ENCODE measurements around the gene YWHAE.
A peak's percentile ranks its signal among the peaks of the same experiment; 100 is the strongest.
"Not testable (repeated sequence)": the region's sequence is repeated elsewhere in the genome, so short reads cannot be mapped to it uniquely, and the experiment has no call there.

Gene YWHAE

GRCh38 chr17:1434150-1434549, 34.1 kb upstream of the YWHAE start:
- H3K9ac ChIP-seq, result no peak overlapping the region
- H3K27me3 ChIP-seq, result no peaks in the 10 kb centered on the region
- H3K36me3 ChIP-seq, result peaks cover 96% of the 10 kb centered on the region
- H4K20me1 ChIP-seq, result peaks cover 98% of the 10 kb centered on the region
- H3K9me3 ChIP-seq, result no peaks in the 10 kb centered on the region
- H3K4me1 ChIP-seq, result peaks cover 16% of the 10 kb centered on the region
- no peak overlapping the region for H3K4me3 ChIP-seq
- no peak overlapping the region for H3K27ac ChIP-seq
- TF ChIP-seq Cebpa-rat (IDR thresholded peaks at IDR 0.05), result no peak
- no peak overlapping the region for H3K4me2 ChIP-seq

GRCh38 chr17:1431631-1432104, 31.6 kb upstream of the YWHAE start:
- H3K9me3 ChIP-seq, result no peaks in the 10 kb centered on the region
- peaks cover 99% of the 10 kb centered on the region for H3K36me3 ChIP-seq
- TF ChIP-seq Cebpa-rat (IDR thresholded peaks at IDR 0.05), result no peak
- H3K27ac ChIP-seq, result no peak overlapping the region
- peak overlapping the region; percentile 59; the same call in 1 of the 2 replicates for H3K4me2 ChIP-seq
- peaks cover 98% of the 10 kb centered on the region for H4K20me1 ChIP-seq
- no peak overlapping the region for H3K4me3 ChIP-seq
- H3K9ac ChIP-seq, result peak overlapping the region; percentile 27; the same call in 1 of the 2 replicates
- peaks cover 16% of the 10 kb centered on the region for H3K4me1 ChIP-seq
- H3K27me3 ChIP-seq, result no peaks in the 10 kb centered on the region

- no peak for TF ChIP-seq Cebpa-rat (IDR thresholded peaks at IDR 0.05)
- Histone ChIP-seq H3K4me2 (no peak overlapping the region), H3K36me3 (peaks cover 92% of the 10 kb centered on the region), H3K27me3 (no peaks in the 10 kb centered on the region), H3K4me3 (no peak overlapping the region), H4K20me1 (peaks cover 77% of the 10 kb centered on the region), H3K9me3 (no peaks in the 10 kb centered on the region), H3K9ac (no peak overlapping the region), H3K4me1 (no peaks in the 10 kb centered on the region), H3K27ac (no peak overlapping the region)
Observed at GRCh38 chr17:1423456-1424135, 23.6 kb upstream of the YWHAE start.

- Histone ChIP-seq H4K20me1 (peaks cover 70% of the 10 kb centered on the region), H3K9ac (no peak overlapping the region), H3K36me3 (peaks cover 92% of the 10 kb centered on the region), H3K27me3 (no peaks in the 10 kb centered on the region), H3K4me3 (no peak overlapping the region), H3K9me3 (no peaks in the 10 kb centered on the region), H3K4me2 (no peak overlapping the region), H3K27ac (no peak overlapping the region), H3K4me1 (no peaks in the 10 kb centered on the region)
- TF ChIP-seq Cebpa-rat (IDR thresholded peaks at IDR 0.05), result no peak
Observed at GRCh38 chr17:1422885-1423284, 22.9 kb upstream of the YWHAE start.

- no peaks in the 10 kb centered on the region for H3K9me3 ChIP-seq
- H3K27ac ChIP-seq, result no peak overlapping the region
- H4K20me1 ChIP-seq, result peaks cover 55% of the 10 kb centered on the region
- no peak for TF ChIP-seq Cebpa-rat (IDR thresholded peaks at IDR 0.05)
- H3K36me3 ChIP-seq, result peaks cover 92% of the 10 kb centered on the region
- H3K4me1 ChIP-seq, result no peaks in the 10 kb centered on the region
- no peak overlapping the region for H3K4me2 ChIP-seq
- H3K4me3 ChIP-seq, result no peak overlapping the region
- H3K27me3 ChIP-seq, result no peaks in the 10 kb centered on the region
- no peak overlapping the region for H3K9ac ChIP-seq
Observed at GRCh38 chr17:1421470-1421869, 21.4 kb upstream of the YWHAE start.

- H3K9ac ChIP-seq, result no peak overlapping the region
- H4K20me1 ChIP-seq, result peaks cover 51% of the 10 kb centered on the region
- H3K4me3 ChIP-seq, result no peak overlapping the region
- H3K9me3 ChIP-seq, result no peaks in the 10 kb centered on the region
- no peak for TF ChIP-seq Cebpa-rat (IDR thresholded peaks at IDR 0.05)
- no peak overlapping the region for H3K4me2 ChIP-seq
- no peaks in the 10 kb centered on the region for H3K4me1 ChIP-seq
- H3K27me3 ChIP-seq, result no peaks in the 10 kb centered on the region
- H3K36me3 ChIP-seq, result peaks cover 91% of the 10 kb centered on the region
- no peak overlapping the region for H3K27ac ChIP-seq
Observed at GRCh38 chr17:1420981-1421380, 21.0 kb upstream of the YWHAE start.

GRCh38 chr17:1420163-1420562, 20.1 kb upstream of the YWHAE start:
- Histone ChIP-seq H4K20me1 (peaks cover 42% of the 10 kb centered on the region), H3K4me3 (no peak overlapping the region), H3K9ac (no peak overlapping the region), H3K27ac (no peak overlapping the region), H3K36me3 (peaks cover 83% of the 10 kb centered on the region), H3K27me3 (no peaks in the 10 kb centered on the region), H3K9me3 (no peaks in the 10 kb centered on the region), H3K4me1 (no peaks in the 10 kb centered on the region), H3K4me2 (no peak overlapping the region)
- no peak for TF ChIP-seq Cebpa-rat (IDR thresholded peaks at IDR 0.05)

- not testable (repeated sequence) for H3K27me3 ChIP-seq, H3K4me3 ChIP-seq, H3K27ac ChIP-seq, H3K9ac ChIP-seq, H3K9me3 ChIP-seq, H3K4me1 ChIP-seq, H3K4me2 ChIP-seq
- H4K20me1 ChIP-seq, result peaks cover 26% of the 10 kb centered on the region
- H3K36me3 ChIP-seq, result peaks cover 66% of the 10 kb centered on the region
Observed at GRCh38 chr17:1418476-1418875, 18.5 kb upstream of the YWHAE start.

GRCh38 chr17:1416414-1416813, 16.4 kb upstream of the YWHAE start:
- Histone ChIP-seq H3K9ac (no peak overlapping the region), H3K36me3 (peaks cover 46% of the 10 kb centered on the region), H3K4me2 (no peak overlapping the region), H3K4me1 (no peaks in the 10 kb centered on the region), H3K27me3 (no peaks in the 10 kb centered on the region), H4K20me1 (peaks cover 6% of the 10 kb centered on the region; the same call in 1 of the 2 replicates), H3K4me3 (no peak overlapping the region), H3K27ac (no peak overlapping the region), H3K9me3 (no peaks in the 10 kb centered on the region)
- TF ChIP-seq Cebpa-rat (IDR thresholded peaks at IDR 0.05), result no peak

GRCh38 chr17:1414634-1415033, 14.6 kb upstream of the YWHAE start:
- Histone ChIP-seq H3K27ac (no peak overlapping the region), H3K4me3 (no peak overlapping the region), H3K4me1 (no peaks in the 10 kb centered on the region), H3K9ac (no peak overlapping the region), H4K20me1 (no peaks in the 10 kb centered on the region), H3K4me2 (no peak overlapping the region), H3K9me3 (no peaks in the 10 kb centered on the region), H3K36me3 (peaks cover 31% of the 10 kb centered on the region), H3K27me3 (no peaks in the 10 kb centered on the region)
- no peak for TF ChIP-seq Cebpa-rat (IDR thresholded peaks at IDR 0.05)
